ENCODE data around the gene STK39. TPM values are rescaled to one million over a fixed set of nuclear protein-coding genes. Genes with fewer than 3 reads are reported as not detected.
"Not testable (repeated sequence)": the region's sequence is repeated elsewhere in the genome, so short reads cannot be mapped to it uniquely, and the experiment has no call there.

STK39 gene
- total RNA-seq, 4 donors from 2014 or later: 18.4 to 65.0 (median 27.1) TPM

DNA sequence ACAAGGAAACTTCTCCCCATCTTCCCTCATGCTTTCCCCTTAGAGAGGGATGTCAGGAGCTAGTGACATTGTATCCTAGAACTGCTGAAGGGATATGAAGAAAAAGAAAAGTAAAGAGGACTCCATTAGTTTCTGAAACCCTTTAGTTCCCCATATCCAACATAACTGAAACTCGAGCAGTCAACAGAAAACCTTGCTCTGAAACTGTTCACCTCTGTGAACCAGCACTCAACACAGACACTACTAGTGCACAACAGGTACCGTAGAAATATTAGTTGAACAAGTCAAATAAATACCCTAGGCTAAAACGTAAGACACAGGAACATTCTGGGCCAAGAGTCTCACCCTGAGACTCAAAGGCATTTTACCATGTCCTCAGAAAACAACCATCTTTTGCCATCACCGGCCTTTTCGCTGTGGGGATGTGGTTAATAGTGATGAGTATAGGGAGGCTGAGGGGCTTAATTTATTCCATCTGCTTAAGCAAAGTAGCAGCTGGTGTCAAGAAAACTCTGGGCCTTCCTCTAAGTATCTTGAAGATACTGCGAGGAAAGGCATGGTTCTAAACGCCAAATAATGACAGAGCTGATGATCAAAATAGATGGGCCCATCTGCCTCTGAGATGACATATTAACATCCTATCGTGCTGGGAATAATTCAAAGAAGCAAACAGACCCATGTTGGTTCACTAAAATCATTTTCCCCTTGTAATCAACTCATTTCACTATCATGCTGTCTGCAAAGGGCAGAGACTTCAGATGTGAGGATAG is 156.8 kb downstream of the STK39 start:
- TF ChIP-seq, protein P1, sequence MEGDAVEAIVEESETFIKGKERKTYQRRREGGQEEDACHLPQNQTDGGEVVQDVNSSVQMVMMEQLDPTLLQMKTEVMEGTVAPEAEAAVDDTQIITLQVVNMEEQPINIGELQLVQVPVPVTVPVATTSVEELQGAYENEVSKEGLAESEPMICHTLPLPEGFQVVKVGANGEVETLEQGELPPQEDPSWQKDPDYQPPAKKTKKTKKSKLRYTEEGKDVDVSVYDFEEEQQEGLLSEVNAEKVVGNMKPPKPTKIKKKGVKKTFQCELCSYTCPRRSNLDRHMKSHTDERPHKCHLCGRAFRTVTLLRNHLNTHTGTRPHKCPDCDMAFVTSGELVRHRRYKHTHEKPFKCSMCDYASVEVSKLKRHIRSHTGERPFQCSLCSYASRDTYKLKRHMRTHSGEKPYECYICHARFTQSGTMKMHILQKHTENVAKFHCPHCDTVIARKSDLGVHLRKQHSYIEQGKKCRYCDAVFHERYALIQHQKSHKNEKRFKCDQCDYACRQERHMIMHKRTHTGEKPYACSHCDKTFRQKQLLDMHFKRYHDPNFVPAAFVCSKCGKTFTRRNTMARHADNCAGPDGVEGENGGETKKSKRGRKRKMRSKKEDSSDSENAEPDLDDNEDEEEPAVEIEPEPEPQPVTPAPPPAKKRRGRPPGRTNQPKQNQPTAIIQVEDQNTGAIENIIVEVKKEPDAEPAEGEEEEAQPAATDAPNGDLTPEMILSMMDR (IDR thresholded peaks at IDR 0.05): no peak
- DNase-seq (ENCODE audit: low spot score) (no peak), ATAC-seq (ENCODE audit: low FRiP score) (no peak)

DNA sequence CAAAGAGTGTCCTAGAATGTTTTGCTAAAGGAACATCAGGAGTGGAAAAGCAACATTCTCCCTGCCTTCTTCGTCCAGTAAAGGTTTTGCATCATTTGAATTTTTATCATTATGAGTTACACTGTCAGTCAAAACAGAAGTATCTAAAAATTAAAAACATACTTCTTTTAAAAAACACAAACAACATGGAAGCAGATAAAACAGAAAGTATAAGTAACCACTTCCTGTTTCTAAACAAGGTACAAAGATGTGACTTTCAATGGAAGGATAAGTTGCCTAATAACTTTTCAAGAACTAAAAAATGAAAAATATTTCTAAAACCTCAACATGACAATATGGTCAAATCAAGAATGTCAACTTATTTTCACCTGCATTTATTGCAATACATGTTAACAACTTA is 158.2 kb downstream of the STK39 start:
- ATAC-seq (ENCODE audit: low FRiP score) (no peak), DNase-seq (ENCODE audit: low spot score) (no peak)
- TF ChIP-seq, protein P1 (IDR thresholded peaks at IDR 0.05): no peak

DNA sequence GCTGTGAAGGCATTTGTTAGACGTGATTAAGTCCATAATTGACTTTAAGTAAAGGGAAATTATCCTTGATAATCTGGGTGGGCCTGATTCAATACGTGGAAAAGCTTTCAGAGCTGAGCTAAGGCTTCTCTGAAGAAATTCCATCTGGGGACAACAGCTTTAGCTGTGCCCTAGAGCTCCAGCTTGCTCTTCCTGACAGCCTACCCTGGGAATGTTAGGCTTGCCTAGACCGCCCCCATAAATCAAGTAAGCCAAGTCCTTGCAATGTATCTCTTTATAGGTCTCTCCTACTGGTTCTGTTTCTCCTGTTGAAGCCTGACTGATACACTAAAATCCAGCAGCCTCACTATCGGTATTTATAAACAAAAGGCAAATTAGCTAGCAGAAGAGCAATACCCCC is 160.0 kb downstream of the STK39 start:
- no peak for ATAC-seq (ENCODE audit: low FRiP score)
- DNase-seq (ENCODE audit: low spot score): no peak
- TF ChIP-seq, protein P1 (IDR thresholded peaks at IDR 0.05): no peak

DNA sequence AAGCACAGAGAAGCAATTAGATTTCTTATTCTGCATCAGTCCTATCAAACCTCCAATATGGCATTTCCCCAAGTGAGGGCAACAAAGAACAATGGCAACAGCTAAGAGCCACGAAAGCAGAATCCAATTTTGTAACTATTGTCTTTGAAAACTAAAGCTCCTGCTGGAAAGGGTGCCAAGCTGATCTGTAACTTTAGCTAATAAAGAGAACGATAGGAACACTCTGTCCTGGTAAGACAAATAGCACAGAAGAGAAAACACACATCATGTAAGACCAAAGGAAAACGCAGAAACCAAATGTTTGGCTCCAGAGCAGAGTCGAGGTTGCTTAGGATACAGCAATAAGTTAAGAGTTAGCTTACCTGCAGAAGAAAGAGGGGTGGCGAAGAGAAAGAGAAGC is 160.5 kb downstream of the STK39 start:
- DNase-seq (ENCODE audit: low spot score): no peak

DNA sequence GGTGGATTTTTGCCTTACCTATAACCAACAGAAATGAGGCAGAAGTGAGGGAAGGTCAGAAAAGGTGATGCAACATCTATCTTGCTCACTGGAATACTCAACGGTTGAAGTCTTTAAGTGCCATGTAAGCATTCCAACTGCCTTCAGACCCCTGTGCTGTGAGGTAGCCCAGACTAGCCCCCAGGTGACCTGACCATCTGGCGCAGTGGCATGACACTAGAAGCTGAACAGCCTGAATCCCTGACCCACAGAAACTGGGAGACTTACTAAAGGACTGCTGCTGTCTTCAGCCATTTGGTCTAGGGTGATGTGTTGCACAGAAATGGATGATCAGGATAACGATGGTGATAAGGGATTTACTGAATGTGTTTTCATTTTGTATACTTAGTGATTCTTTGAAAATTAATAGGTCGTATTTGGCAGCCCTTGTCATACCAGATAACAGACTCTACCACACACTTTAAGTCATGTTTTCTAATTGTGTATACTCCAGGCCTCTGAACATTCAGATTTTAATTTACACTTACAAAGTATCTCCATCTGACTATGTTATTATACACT is 161.5 kb downstream of the STK39 start:
- ATAC-seq (ENCODE audit: low FRiP score) (no peak), DNase-seq (ENCODE audit: low spot score) (no peak)
- TF ChIP-seq, protein P1 (IDR thresholded peaks at IDR 0.05): no peak

More for the DNA sequence above, 160.5 kb downstream of the STK39 start:
- no peak for ATAC-seq (ENCODE audit: low FRiP score)
- TF ChIP-seq, protein P1 (IDR thresholded peaks at IDR 0.05): no peak

DNA sequence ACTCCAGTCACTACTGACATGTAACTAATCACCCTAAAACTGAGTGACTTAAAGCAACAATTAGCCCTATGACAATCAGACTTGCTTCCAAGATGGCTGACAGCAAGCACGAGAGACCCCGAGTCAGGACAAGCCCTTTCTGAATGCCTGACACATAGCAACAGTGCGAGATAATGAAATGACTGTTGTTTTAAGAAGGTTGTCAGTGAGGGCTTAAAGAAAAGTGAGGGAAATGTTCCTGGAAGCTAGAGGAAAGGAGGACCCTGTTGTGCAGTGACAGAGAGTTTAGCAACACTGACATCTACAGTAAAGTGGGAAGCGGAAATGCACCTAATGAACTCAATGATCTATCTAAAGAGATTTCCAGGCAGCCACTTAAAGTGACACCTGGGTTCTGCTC is 163.1 kb downstream of the STK39 start:
- no peak for DNase-seq (ENCODE audit: low spot score)
- TF ChIP-seq, protein P1 (IDR thresholded peaks at IDR 0.05): no peak
- ATAC-seq (ENCODE audit: low FRiP score): no peak

DNA sequence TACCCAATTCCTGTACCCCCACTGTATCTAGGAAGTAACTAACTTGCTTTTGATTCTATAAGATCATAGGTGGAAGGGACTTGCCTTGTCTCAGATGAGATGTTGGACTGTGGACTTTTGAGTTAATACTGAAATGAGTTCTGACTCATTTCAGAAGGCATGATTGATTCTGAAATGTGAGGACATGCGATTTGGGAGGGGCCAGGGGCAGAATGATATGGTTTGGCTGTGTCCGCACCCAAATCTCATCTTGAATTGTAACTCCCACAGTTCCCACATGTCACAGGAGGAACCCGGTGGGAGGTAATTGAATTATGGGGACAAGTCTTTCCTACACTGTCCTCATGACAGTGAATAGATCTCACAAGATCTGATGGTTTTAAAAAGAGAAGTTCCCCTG is 165.9 kb downstream of the STK39 start:
- ATAC-seq (ENCODE audit: low FRiP score); DNase-seq (ENCODE audit: low spot score): not testable (repeated sequence)
